GM18526 (cell line): ENCODE results near the gene IL31.

ENCODE experiments used
- POLR2A ChIP-seq: IDR thresholded peaks from 3 replicates; pipeline ENCODE4 v1.6.1; 2011; ENCODE audit not compliant: insufficient read length; ENCODE audit errors: extremely low read depth

IL31 gene

DNA sequence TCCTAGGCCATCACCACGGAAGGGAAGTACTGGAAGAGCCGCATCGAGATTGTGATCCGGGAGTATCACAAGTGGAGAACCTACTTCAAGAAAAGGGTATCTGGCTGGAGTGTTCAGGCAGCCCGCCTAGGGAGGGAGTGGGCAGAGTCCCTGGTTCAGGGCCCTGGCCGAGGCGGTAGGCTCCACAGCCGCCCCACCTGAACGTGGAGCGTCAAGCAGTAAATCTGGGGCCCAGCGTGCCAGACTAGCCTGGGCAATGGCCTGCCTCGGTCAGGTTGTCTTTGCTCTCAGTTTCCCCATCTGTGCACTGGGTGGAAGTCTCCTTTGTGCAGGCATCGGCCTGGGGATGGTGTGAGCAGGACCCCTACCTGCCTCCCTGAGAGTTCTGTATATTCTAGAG, 44.9 kb downstream of the IL31 start:
- TF ChIP-seq POLR2A: no peak

DNA sequence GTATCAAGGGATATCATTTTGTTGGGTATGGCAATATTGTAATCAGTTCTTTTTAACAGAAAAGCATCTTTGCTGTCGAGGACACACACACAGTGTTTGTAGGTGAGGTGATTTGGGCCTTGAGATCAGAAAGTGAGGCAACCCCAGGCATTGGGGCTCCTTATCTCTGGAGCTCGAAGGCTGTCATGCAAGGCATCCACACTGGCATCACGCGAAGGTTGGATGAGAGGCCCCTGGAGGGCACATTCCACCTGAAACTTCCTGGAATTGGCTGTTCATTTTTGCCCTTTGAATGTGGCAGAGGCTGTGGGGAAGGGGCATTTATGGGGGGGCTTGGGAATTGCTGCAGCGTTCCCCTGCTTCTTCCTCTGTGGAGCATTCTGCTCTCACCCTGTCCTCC, 45.5 kb downstream of the IL31 start:
- TF ChIP-seq POLR2A: no peak

DNA sequence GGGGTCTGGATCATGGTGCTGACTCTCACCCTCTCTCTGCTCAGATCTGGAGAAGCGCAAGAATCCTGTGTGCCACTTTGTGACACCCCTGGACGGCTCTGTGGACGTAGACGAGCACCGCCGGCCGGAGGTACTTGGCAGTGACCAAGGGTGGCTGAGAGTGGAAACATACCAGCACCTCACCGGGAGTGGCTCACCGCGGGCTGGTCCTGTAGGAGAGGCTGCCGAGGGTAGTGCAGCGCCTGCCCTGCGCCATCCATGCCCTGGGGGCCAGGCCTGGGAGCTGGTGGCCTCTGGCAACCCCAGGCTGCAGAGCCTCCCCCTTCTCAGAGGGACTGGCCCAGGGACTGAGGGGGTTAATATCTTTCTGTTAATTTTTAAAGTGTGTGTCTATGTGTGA, 46.2 kb downstream of the IL31 start:
- TF ChIP-seq POLR2A: no peak

DNA sequence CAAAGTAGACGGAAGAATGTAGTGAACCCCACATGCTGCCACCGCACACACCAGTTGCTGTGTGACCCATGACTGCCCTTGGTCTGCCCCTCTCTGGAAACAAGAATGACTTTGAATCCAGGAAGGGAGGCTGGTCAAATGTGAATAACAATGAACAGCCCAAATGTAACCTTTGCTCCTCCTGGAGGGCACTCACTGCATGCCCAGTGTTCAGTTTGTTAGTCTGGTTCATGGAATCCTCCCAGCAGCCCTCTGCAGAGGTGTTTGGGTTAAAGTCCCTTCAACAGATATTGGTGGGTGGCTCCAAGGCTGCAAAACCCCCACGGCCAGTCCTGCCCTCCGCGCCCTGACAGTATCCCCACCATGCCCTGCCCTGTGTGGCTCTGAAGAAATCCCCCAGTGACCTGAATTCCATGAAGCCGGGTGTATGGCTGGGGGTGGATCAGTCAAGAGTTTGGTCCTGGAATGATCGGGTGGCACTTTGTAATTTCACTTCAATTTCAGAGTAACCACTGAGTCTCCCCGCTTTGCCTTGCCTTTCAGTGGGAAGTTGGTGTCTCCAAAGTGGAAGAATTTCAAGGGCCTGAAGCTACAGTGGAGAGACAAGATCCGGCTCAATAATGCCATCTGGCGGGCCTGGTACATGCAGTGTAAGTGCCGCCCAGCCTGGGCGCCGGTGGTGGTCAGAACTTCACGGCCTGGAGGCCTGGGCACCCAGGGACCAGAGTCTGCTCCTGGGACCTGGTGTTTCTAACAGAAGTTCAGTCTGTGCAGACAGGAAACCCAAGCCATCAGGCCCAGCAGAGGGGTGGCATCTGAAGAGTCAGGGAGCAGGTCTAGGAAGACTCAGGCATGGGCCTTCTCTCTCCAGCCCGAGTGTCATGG, 47.1 kb downstream of the IL31 start:
- no peak for TF ChIP-seq POLR2A

DNA sequence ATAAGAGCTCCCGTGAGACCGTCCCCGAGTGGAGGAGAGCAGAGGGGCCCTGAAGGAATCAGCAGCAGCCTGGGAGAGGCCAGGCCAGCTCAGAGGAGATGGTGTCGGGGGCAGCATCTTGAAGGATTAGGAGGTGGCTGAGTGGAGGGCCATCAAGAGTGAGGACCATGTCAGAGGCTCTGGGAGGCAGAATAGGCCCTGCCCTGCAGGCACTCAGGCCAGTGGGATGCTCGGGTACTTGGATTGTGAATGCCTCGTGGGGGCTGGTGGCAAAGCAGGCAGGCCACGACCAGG, 47.7 kb downstream of the IL31 start:
- TF ChIP-seq POLR2A: no peak

DNA sequence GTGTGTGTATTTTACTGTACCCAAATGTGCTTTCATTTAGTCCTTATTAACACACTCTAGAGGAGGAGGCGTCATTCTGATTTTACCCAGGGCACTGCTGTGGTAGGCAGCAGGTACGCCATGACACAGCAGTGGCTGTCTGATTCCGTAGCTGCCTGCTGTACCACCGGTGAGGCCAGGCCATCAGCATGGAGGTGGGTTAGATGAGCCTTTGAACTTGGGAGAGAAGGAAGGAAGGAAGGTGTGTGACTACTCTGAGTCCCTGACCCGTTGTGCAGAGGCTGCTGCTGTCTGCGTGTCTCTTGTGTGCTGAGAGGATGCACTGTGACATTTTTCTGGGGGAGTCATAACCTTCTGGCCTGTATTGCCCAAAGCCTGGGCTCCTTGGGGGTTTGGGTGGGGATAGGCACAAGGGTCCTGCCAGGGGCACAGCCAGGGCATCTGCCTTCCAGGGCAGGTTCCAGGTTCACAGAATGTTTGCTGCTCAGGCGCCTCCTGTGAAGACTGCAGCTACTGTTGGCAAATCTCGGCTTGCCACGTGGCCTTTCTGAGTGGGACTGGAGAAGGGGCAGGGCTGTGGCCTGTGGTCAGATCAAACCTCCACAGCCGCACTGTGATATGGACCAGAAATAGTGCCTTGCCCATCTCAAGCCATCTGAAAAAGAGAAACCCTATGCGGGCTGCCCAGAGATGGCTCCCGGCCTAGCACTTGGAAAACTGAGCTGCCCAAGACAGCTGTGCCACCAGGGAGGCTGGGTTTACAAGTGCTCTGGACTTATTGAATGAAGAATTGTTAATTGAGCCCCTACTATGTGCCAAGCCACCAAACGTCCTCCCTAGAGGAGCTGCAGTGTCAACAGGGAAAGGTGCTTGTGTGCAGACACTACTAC, 48.3 kb downstream of the IL31 start:
- no peak for TF ChIP-seq POLR2A

DNA sequence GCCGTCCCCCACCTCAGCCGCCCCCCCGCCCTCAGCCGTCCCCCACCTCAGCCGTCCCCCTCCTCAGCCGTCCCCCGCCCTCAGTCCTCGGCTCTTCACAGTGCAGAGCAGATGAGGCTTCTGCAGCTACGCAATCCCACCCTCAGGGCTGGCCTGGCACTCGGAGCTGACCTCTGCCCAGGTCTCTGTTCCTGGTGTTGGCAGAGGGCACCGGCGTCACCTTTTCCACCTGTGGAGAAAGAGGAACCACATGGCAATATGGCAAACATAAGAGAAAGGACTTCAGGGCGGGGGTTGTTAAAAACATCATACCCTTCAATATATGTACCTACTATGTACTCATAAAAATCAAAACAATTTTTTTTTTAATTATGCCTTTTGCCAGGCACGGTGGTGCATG, 49.7 kb downstream of the IL31 start:
- TF ChIP-seq POLR2A: no peak

DNA sequence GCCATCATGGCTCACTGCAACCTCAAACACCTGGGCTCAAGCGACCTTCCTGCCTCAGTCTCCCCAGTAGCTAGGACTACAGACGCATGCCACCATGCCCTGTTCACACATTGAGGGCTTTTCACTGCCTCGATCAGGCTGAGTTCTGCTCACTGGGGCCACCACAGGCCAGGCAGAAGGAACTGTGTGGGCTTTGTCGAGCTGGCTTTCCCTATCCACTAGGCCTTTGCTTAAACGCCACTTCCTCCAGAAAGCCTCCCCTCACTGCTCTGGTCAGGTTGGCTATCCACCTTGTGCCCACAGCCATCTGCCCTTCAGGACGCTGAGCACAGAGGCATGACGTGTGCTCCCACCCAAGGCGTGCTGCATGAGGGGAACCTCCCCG, 50.3 kb downstream of the IL31 start:
- no peak for TF ChIP-seq POLR2A

DNA sequence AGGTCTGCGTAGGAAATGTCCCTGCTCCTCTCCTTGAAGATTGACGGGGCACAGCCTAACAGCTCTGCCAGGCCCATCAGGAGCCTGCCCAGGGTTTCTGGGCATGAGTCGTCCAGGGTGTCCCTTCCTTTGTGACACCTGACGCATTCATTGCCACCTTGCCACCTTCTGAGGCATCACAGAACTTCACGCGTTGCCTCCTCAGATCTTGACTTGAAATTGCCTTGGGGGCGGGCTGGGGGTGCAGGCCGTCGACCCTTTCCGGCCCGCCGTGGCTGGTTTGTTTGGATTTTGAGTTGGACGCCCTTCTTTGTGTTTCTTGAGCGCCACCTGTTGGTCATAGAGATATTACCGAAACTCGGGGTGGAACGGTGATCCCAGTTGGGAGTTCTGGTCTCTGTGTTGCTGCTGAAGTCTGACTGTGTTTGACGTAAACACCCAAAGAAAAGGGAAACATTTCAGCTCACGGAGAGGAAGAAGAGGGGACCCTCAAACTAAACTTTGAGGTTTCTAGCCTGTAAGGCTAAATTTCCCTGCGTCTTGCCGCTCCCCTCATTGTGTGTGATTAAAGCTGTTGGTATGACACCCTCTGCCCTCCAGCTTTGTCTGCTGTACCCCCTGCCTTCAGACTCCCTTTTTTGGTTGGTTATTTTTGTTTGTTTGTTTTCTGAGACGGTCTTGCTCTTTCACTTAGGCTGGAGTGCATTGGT, 50.8 kb downstream of the IL31 start:
- no peak for TF ChIP-seq POLR2A
